ENCODE measurements around the gene SEPHS2.
"Not testable (repeated sequence)": the region's sequence is repeated elsewhere in the genome, so short reads cannot be mapped to it uniquely, and the experiment has no call there.

The SEPHS2 gene

GRCh38 chr16:30461426-30461825, 15.8 kb upstream of the SEPHS2 start:
- not testable (repeated sequence) for H3K4me1 ChIP-seq (ENCODE audit: control insufficient read depth, insufficient read depth, low read length); H3K9me3 ChIP-seq (ENCODE audit: control insufficient read depth, low read length); H3K27me3 ChIP-seq (replicated peaks; ENCODE audit: control insufficient read depth, insufficient read depth, low read length); DNase-seq (ENCODE audit: low read depth); H3K4me3 ChIP-seq (ENCODE audit: low read length); H3K9ac ChIP-seq (ENCODE audit: low read length); H3K36me3 ChIP-seq (ENCODE audit: control insufficient read depth, insufficient read depth, low read length, severe bottlenecking)

- H3K4me3 ChIP-seq (ENCODE audit: low read length): no peak overlapping the region
- H3K4me1 ChIP-seq (ENCODE audit: control insufficient read depth, insufficient read depth, low read length): no peaks in the 10 kb centered on the region
- H3K27me3 ChIP-seq (replicated peaks; ENCODE audit: control insufficient read depth, insufficient read depth, low read length): peaks cover 4% of the 10 kb centered on the region
- no peaks in the 10 kb centered on the region for H3K36me3 ChIP-seq (ENCODE audit: control insufficient read depth, insufficient read depth, low read length, severe bottlenecking)
- no peaks in the 10 kb centered on the region for H3K9me3 ChIP-seq (ENCODE audit: control insufficient read depth, low read length)
- H3K9ac ChIP-seq (ENCODE audit: low read length): no peak overlapping the region
- DNase-seq (ENCODE audit: low read depth): no peak
Measured at GRCh38 chr16:30459456-30459855, 13.8 kb upstream of the SEPHS2 start.

GRCh38 chr16:30458561-30459394, 13.1 kb upstream of the SEPHS2 start:
- Histone ChIP-seq H3K4me3 (ENCODE audit: low read length) (no peak overlapping the region), H3K27me3 (replicated peaks; ENCODE audit: control insufficient read depth, insufficient read depth, low read length) (peaks cover 4% of the 10 kb centered on the region), H3K4me1 (ENCODE audit: control insufficient read depth, insufficient read depth, low read length) (no peaks in the 10 kb centered on the region), H3K9me3 (ENCODE audit: control insufficient read depth, low read length) (no peaks in the 10 kb centered on the region), H3K9ac (ENCODE audit: low read length) (no peak overlapping the region), H3K36me3 (ENCODE audit: control insufficient read depth, insufficient read depth, low read length, severe bottlenecking) (no peaks in the 10 kb centered on the region)
- no peak for DNase-seq (ENCODE audit: low read depth)

GRCh38 chr16:30457743-30458560, 12.3 kb upstream of the SEPHS2 start:
- Histone ChIP-seq H3K9ac (ENCODE audit: low read length) (no peak overlapping the region), H3K4me1 (ENCODE audit: control insufficient read depth, insufficient read depth, low read length) (no peaks in the 10 kb centered on the region), H3K36me3 (ENCODE audit: control insufficient read depth, insufficient read depth, low read length, severe bottlenecking) (no peaks in the 10 kb centered on the region), H3K9me3 (ENCODE audit: control insufficient read depth, low read length) (no peaks in the 10 kb centered on the region), H3K27me3 (replicated peaks; ENCODE audit: control insufficient read depth, insufficient read depth, low read length) (peaks cover 4% of the 10 kb centered on the region), H3K4me3 (ENCODE audit: low read length) (no peak overlapping the region)
- no peak for DNase-seq (ENCODE audit: low read depth)

- H3K27me3 ChIP-seq (replicated peaks; ENCODE audit: control insufficient read depth, insufficient read depth, low read length): peaks cover 4% of the 10 kb centered on the region
- H3K4me3 ChIP-seq (ENCODE audit: low read length): no peak overlapping the region
- no peak overlapping the region for H3K9ac ChIP-seq (ENCODE audit: low read length)
- H3K36me3 ChIP-seq (ENCODE audit: control insufficient read depth, insufficient read depth, low read length, severe bottlenecking): no peaks in the 10 kb centered on the region
- no peaks in the 10 kb centered on the region for H3K9me3 ChIP-seq (ENCODE audit: control insufficient read depth, low read length)
- no peaks in the 10 kb centered on the region for H3K4me1 ChIP-seq (ENCODE audit: control insufficient read depth, insufficient read depth, low read length)
- no peak for DNase-seq (ENCODE audit: low read depth)
Measured at GRCh38 chr16:30457256-30457655, 11.6 kb upstream of the SEPHS2 start.

- DNase-seq (ENCODE audit: low read depth): no peak
- Histone ChIP-seq H3K9ac (ENCODE audit: low read length) (no peak overlapping the region), H3K4me3 (ENCODE audit: low read length) (no peak overlapping the region), H3K9me3 (ENCODE audit: control insufficient read depth, low read length) (no peaks in the 10 kb centered on the region), H3K27me3 (replicated peaks; ENCODE audit: control insufficient read depth, insufficient read depth, low read length) (peaks cover 4% of the 10 kb centered on the region), H3K4me1 (ENCODE audit: control insufficient read depth, insufficient read depth, low read length) (no peaks in the 10 kb centered on the region), H3K36me3 (ENCODE audit: control insufficient read depth, insufficient read depth, low read length, severe bottlenecking) (no peaks in the 10 kb centered on the region)
Measured at GRCh38 chr16:30456302-30456701, 10.6 kb upstream of the SEPHS2 start.

GRCh38 chr16:30452709-30453580, 7.3 kb upstream of the SEPHS2 start:
- DNase-seq (ENCODE audit: low read depth); H3K27me3 ChIP-seq (replicated peaks; ENCODE audit: control insufficient read depth, insufficient read depth, low read length); H3K4me3 ChIP-seq (ENCODE audit: low read length); H3K36me3 ChIP-seq (ENCODE audit: control insufficient read depth, insufficient read depth, low read length, severe bottlenecking); H3K9me3 ChIP-seq (ENCODE audit: control insufficient read depth, low read length); H3K4me1 ChIP-seq (ENCODE audit: control insufficient read depth, insufficient read depth, low read length); H3K9ac ChIP-seq (ENCODE audit: low read length): not testable (repeated sequence)

- H3K27me3 ChIP-seq (replicated peaks; ENCODE audit: control insufficient read depth, insufficient read depth, low read length): no peaks in the 10 kb centered on the region
- H3K9me3 ChIP-seq (ENCODE audit: control insufficient read depth, low read length): no peaks in the 10 kb centered on the region
- peaks cover 15% of the 10 kb centered on the region for H3K4me1 ChIP-seq (ENCODE audit: control insufficient read depth, insufficient read depth, low read length)
- peaks cover 3% of the 10 kb centered on the region for H3K36me3 ChIP-seq (ENCODE audit: control insufficient read depth, insufficient read depth, low read length, severe bottlenecking)
- H3K4me3 ChIP-seq (ENCODE audit: low read length): no peak overlapping the region
- H3K9ac ChIP-seq (ENCODE audit: low read length): no peak overlapping the region
- DNase-seq (ENCODE audit: low read depth): no peak
Measured at GRCh38 chr16:30449116-30449435, 3.4 kb upstream of the SEPHS2 start.

- Histone ChIP-seq H3K36me3 (ENCODE audit: control insufficient read depth, insufficient read depth, low read length, severe bottlenecking) (peaks cover 15% of the 10 kb centered on the region), H3K27me3 (replicated peaks; ENCODE audit: control insufficient read depth, insufficient read depth, low read length) (no peaks in the 10 kb centered on the region), H3K4me3 (ENCODE audit: low read length) (no peak overlapping the region), H3K9me3 (ENCODE audit: control insufficient read depth, low read length) (no peaks in the 10 kb centered on the region), H3K4me1 (ENCODE audit: control insufficient read depth, insufficient read depth, low read length) (peaks cover 25% of the 10 kb centered on the region), H3K9ac (ENCODE audit: low read length) (no peak overlapping the region)
- DNase-seq (ENCODE audit: low read depth): no peak
Measured at GRCh38 chr16:30447512-30448226, 2.0 kb upstream of the SEPHS2 start.

- DNase-seq (ENCODE audit: low read depth): no peak
- peaks cover 15% of the 10 kb centered on the region for H3K36me3 ChIP-seq (ENCODE audit: control insufficient read depth, insufficient read depth, low read length, severe bottlenecking)
- no peaks in the 10 kb centered on the region for H3K9me3 ChIP-seq (ENCODE audit: control insufficient read depth, low read length)
- H3K27me3 ChIP-seq (replicated peaks; ENCODE audit: control insufficient read depth, insufficient read depth, low read length): no peaks in the 10 kb centered on the region
- peaks cover 25% of the 10 kb centered on the region for H3K4me1 ChIP-seq (ENCODE audit: control insufficient read depth, insufficient read depth, low read length)
- peak overlapping the region; percentile 98 for H3K9ac ChIP-seq (ENCODE audit: low read length)
- peak overlapping the region; percentile 91 for H3K4me3 ChIP-seq (ENCODE audit: low read length)
Measured at GRCh38 chr16:30446203-30446595, 525 bp upstream of the SEPHS2 start.

- Histone ChIP-seq H3K27me3 (replicated peaks; ENCODE audit: control insufficient read depth, insufficient read depth, low read length) (no peaks in the 10 kb centered on the region), H3K9me3 (ENCODE audit: control insufficient read depth, low read length) (no peaks in the 10 kb centered on the region), H3K36me3 (ENCODE audit: control insufficient read depth, insufficient read depth, low read length, severe bottlenecking) (peaks cover 15% of the 10 kb centered on the region), H3K4me3 (ENCODE audit: low read length) (peak overlapping the region; percentile 91), H3K4me1 (ENCODE audit: control insufficient read depth, insufficient read depth, low read length) (peaks cover 25% of the 10 kb centered on the region), H3K9ac (ENCODE audit: low read length) (peak overlapping the region; percentile 98)
- no peak for DNase-seq (ENCODE audit: low read depth)
Measured at GRCh38 chr16:30445149-30445407, 596 bp downstream of the SEPHS2 start.
